Measurements from ENCODE around the gene SEC31B.
A peak's percentile ranks its signal among the peaks of the same experiment; 100 is the strongest.

The SEC31B gene

GRCh38 chr10:100528123-100528886 is 8.6 kb upstream of the SEC31B start:
- DNase-seq (ENCODE audit: low spot score): peak; percentile 19

GRCh38 chr10:100524638-100525037 is 5.0 kb upstream of the SEC31B start:
- no peak for DNase-seq (ENCODE audit: low spot score)

GRCh38 chr10:100524206-100524605 is 4.5 kb upstream of the SEC31B start:
- DNase-seq (ENCODE audit: low spot score): no peak

- DNase-seq (ENCODE audit: low spot score): no peak
Measured at GRCh38 chr10:100522945-100523344, 3.3 kb upstream of the SEC31B start.

- DNase-seq (ENCODE audit: low spot score): no peak
Measured at GRCh38 chr10:100522107-100522801, 2.6 kb upstream of the SEC31B start.

- DNase-seq (ENCODE audit: low spot score): no peak
Measured at GRCh38 chr10:100520811-100521210, 1.1 kb upstream of the SEC31B start.

- DNase-seq (ENCODE audit: low spot score): peak; percentile 87
Measured at GRCh38 chr10:100518761-100519241, 860 bp downstream of the SEC31B start.

- peak; percentile 17 for DNase-seq (ENCODE audit: low spot score)
Measured at GRCh38 chr10:100516847-100517246, 2.8 kb downstream of the SEC31B start.

GRCh38 chr10:100515612-100516011 is 4.0 kb downstream of the SEC31B start:
- no peak for DNase-seq (ENCODE audit: low spot score)

GRCh38 chr10:100510533-100511308 is 8.9 kb downstream of the SEC31B start:
- DNase-seq (ENCODE audit: low spot score): no peak

GRCh38 chr10:100509241-100509840 is 10.3 kb downstream of the SEC31B start:
- DNase-seq (ENCODE audit: low spot score): no peak

- DNase-seq (ENCODE audit: low spot score): peak; percentile 42
Measured at GRCh38 chr10:100508691-100509150, 10.9 kb downstream of the SEC31B start.

- no peak for DNase-seq (ENCODE audit: low spot score)
Measured at GRCh38 chr10:100508266-100508665, 11.4 kb downstream of the SEC31B start.

- no peak for DNase-seq (ENCODE audit: low spot score)
Measured at GRCh38 chr10:100507357-100507732, 12.3 kb downstream of the SEC31B start.

GRCh38 chr10:100506596-100507356 is 12.9 kb downstream of the SEC31B start:
- DNase-seq (ENCODE audit: low spot score): no peak

- DNase-seq (ENCODE audit: low spot score): no peak
Measured at GRCh38 chr10:100505164-100505563, 14.5 kb downstream of the SEC31B start.

GRCh38 chr10:100504096-100504495 is 15.6 kb downstream of the SEC31B start:
- no peak for DNase-seq (ENCODE audit: low spot score)

GRCh38 chr10:100502926-100503494 is 16.7 kb downstream of the SEC31B start:
- no peak for DNase-seq (ENCODE audit: low spot score)

- no peak for DNase-seq (ENCODE audit: low spot score)
Measured at GRCh38 chr10:100501423-100501822, 18.2 kb downstream of the SEC31B start.

- no peak for DNase-seq (ENCODE audit: low spot score)
Measured at GRCh38 chr10:100498059-100498458, 21.6 kb downstream of the SEC31B start.

GRCh38 chr10:100496567-100496966 is 23.1 kb downstream of the SEC31B start:
- no peak for DNase-seq (ENCODE audit: low spot score)

Measured in pons (tissue), 1 donor.